Neuronal stem cell (in vitro differentiated cells): Measurements from ENCODE around the gene RPS15.

Experiments used
- DNase-seq: peaks from one replicate; pipeline ENCODE4 v3.0.0-alpha.2; 2013; ENCODE audit warnings: low spot score
- H2AFZ ChIP-seq: one replicate; pipeline ENCODE4 v1.6.1; 2013; ENCODE audit warnings: mild to moderate bottlenecking, low read length, inconsistent platforms
- H2AK5ac ChIP-seq: 2 replicates; pipeline ENCODE4 v1.6.1; 2013; ENCODE audit warnings: low read depth, mild to moderate bottlenecking, inconsistent platforms, low read length, moderate library complexity, mixed read lengths
- H2BK120ac ChIP-seq: 2 replicates; pipeline ENCODE4 v1.6.1; 2013; ENCODE audit warnings: low read depth, mild to moderate bottlenecking, inconsistent platforms, low read length, moderate library complexity, mixed read lengths
- H2BK12ac ChIP-seq: one replicate; pipeline ENCODE4 v1.6.1; 2013; ENCODE audit warnings: low read length, inconsistent platforms
- H2BK15ac ChIP-seq: 2 replicates; pipeline ENCODE4 v1.6.1; 2013; ENCODE audit warnings: mild to moderate bottlenecking, low read length, inconsistent platforms, mixed read lengths
- H2BK5ac ChIP-seq: one replicate; pipeline ENCODE4 v1.6.1; 2013; ENCODE audit warnings: inconsistent platforms, mild to moderate bottlenecking, low read length, moderate library complexity
- H3K14ac ChIP-seq: one replicate; pipeline ENCODE4 v1.6.1; 2013; ENCODE audit warnings: low read length, inconsistent platforms
- H3K18ac ChIP-seq: 2 replicates; pipeline ENCODE4 v1.6.1; 2013; ENCODE audit warnings: low read length, inconsistent platforms
- H3K23ac ChIP-seq: 2 replicates; pipeline ENCODE4 v1.6.1; 2013; ENCODE audit warnings: low read depth, mild to moderate bottlenecking, mixed read lengths, low read length, inconsistent platforms; ENCODE audit not compliant: poor library complexity
- H3K27ac ChIP-seq: replicated peaks from 3 replicates; pipeline ENCODE4 v1.5.1; 2013; ENCODE audit warnings: low read length, inconsistent platforms
- H3K27me3 ChIP-seq, 3 experiments: 2 replicates each; pipeline ENCODE4 v1.6.1; 2013; ENCODE audit warnings: low read length in 3 of 3, mild to moderate bottlenecking in 2 of 3, inconsistent platforms in 1 of 3, low read depth in 1 of 3, mixed read lengths in 1 of 3, moderate library complexity in 1 of 3; ENCODE audit not compliant: control insufficient read depth in 3 of 3, insufficient read depth in 3 of 3
- H3K36me3 ChIP-seq, 2 donors: replicated peaks in 1 of 2; 2 replicates each; pipeline ENCODE4 v1.6.1; 2013; ENCODE audit warnings: low read length in 2 of 2; ENCODE audit not compliant: control insufficient read depth in 2 of 2, insufficient read depth in 2 of 2
- H3K4ac ChIP-seq: 2 replicates; pipeline ENCODE4 v1.6.1; 2013; ENCODE audit warnings: inconsistent platforms, mild to moderate bottlenecking, low read length, moderate library complexity
- H3K4me1 ChIP-seq, 2 donors: 1 replicate in 1 of 2; 2 replicates in 1 of 2; pipeline ENCODE4 v1.6.1; 2013; ENCODE audit warnings: low read length in 2 of 2, low read depth in 1 of 2; ENCODE audit not compliant: control insufficient read depth in 2 of 2, insufficient read depth in 1 of 2
- H3K4me2 ChIP-seq: one replicate; pipeline ENCODE4 v1.6.1; 2013; ENCODE audit warnings: mild to moderate bottlenecking, low read length, inconsistent platforms; ENCODE audit not compliant: insufficient read depth, poor library complexity, severe bottlenecking
- H3K4me3 ChIP-seq, 2 donors: 2 replicates each; pipeline ENCODE4 v1.5.1; 2013; ENCODE audit warnings: low read length in 2 of 2, mild to moderate bottlenecking in 2 of 2, inconsistent platforms in 1 of 2, moderate library complexity in 1 of 2
- H3K79me1 ChIP-seq: one replicate; pipeline ENCODE4 v1.6.1; 2013; ENCODE audit warnings: low read depth, mild to moderate bottlenecking, inconsistent platforms, low read length, moderate library complexity
- H3K9ac ChIP-seq: one replicate; pipeline ENCODE4 v1.6.1; 2013; ENCODE audit warnings: mild to moderate bottlenecking, low read depth, low read length, inconsistent platforms; ENCODE audit not compliant: poor library complexity
- H3K9me3 ChIP-seq, 2 donors: replicated peaks in 1 of 2; 2 replicates each; pipeline versions ENCODE3 to v1.6.1; 2013; ENCODE audit warnings: low read length in 2 of 2, mild to moderate bottlenecking in 2 of 2, inconsistent platforms in 1 of 2, low read depth in 1 of 2, mixed read lengths in 1 of 2, moderate library complexity in 1 of 2; ENCODE audit not compliant: control insufficient read depth in 2 of 2, insufficient read depth in 1 of 2
- H4K8ac ChIP-seq: one replicate; pipeline ENCODE4 v1.6.1; 2013; ENCODE audit warnings: low read depth, mild to moderate bottlenecking, inconsistent platforms, low read length, moderate library complexity
- H4K91ac ChIP-seq: one replicate; pipeline ENCODE4 v1.6.1; 2013; ENCODE audit warnings: low read length, low read depth, mild to moderate bottlenecking, inconsistent platforms; ENCODE audit not compliant: poor library complexity
- whole genome bisulfite sequencing, 2 donors: extraction: QIAGEN DNeasy Blood & Tissue Kit; methylation state at CpG; one replicate each; pipeline ENCODE4 v1.1.7; 2013; ENCODE audit warnings: missing lambda C conversion rate in 2 of 2, mixed read lengths in 1 of 2; ENCODE audit not compliant: insufficient read length in 2 of 2, insufficient replicate concordance in 1 of 2; ENCODE audit errors: extremely low coverage in 2 of 2; 5-methylcytosine and 5-hydroxymethylcytosine counted together

RPS15 gene

DNA sequence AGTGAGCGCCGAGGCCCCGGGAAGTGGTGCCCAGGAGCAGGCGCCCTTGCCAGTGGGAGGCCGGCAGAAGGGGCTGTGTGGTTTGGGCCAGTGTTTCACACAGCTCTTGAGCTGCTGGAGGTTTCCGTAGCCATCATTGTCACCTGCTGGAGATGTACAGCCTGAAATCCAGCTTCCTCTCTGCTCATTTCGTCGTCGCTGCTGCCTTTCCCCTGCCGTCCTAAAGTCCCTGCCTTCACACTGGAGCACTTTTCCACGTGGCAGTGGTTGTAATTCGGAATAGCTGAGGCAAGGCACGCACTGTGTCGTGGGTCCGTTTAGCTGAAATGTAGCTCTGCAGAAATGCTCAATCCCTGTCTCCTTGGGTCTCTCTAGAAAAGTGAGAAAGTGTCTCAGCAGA is 17.6 kb upstream of the RPS15 start:
- H3K9me3 ChIP-seq, result no peaks in the 10 kb centered on the region
- H2BK120ac ChIP-seq, result no peak overlapping the region
- no peak overlapping the region for H3K4ac ChIP-seq
- H3K9ac ChIP-seq, result no peak overlapping the region
- H3K4me1 ChIP-seq, result peaks cover 21 to 30% of the 10 kb centered on the region in 2 donors
- no peak overlapping the region for H2BK12ac ChIP-seq
- no peak overlapping the region for H3K18ac ChIP-seq
- H3K27ac ChIP-seq, result no peak overlapping the region
- H2BK15ac ChIP-seq, result no peak overlapping the region
- H3K4me2 ChIP-seq, result no peak overlapping the region
- no CpG with 5 or more reads among the region's 15 CpGs for WGBS, 2 donors
- no peak for DNase-seq
- H4K8ac ChIP-seq, result no peak overlapping the region
- no peaks in the 10 kb centered on the region for H3K27me3 ChIP-seq
- no peak overlapping the region for H3K4me3 ChIP-seq
- no peak overlapping the region for H2BK5ac ChIP-seq
- peaks cover 48% of the 10 kb centered on the region for H3K79me1 ChIP-seq
- no peak overlapping the region for H3K23ac ChIP-seq
- no peak overlapping the region for H4K91ac ChIP-seq
- no peak overlapping the region for H3K14ac ChIP-seq
- H3K36me3 ChIP-seq, result peaks cover 48 to 86% of the 10 kb centered on the region in 2 donors
- no peak overlapping the region for H2AFZ ChIP-seq
- H2AK5ac ChIP-seq, result no peak overlapping the region

- Histone ChIP-seq H3K4ac (no peak overlapping the region), H3K4me1 (peaks cover 16 to 25% of the 10 kb centered on the region in 2 donors), H4K91ac (no peak overlapping the region), H2BK120ac (no peak overlapping the region), H2BK12ac (no peak overlapping the region), H2BK15ac (no peak overlapping the region), H3K79me1 (peaks cover 40% of the 10 kb centered on the region), H3K27me3 (no peaks in the 10 kb centered on the region), H3K36me3 (peaks cover 48 to 89% of the 10 kb centered on the region in 2 donors), H2AFZ (no peak overlapping the region), H3K14ac (no peak overlapping the region), H3K27ac (no peak overlapping the region), H3K9me3 (no peaks in the 10 kb centered on the region), H2AK5ac (no peak overlapping the region), H3K9ac (no peak overlapping the region), H3K23ac (peak overlapping the region; percentile 52), H4K8ac (no peak overlapping the region), H3K18ac (peak overlapping the region; percentile 8), H2BK5ac (no peak overlapping the region), H3K4me2 (no peak overlapping the region), H3K4me3 (peak overlapping the region in 1 of 2 donors; percentile 26)
- no CpG with 5 or more reads among the region's 37 CpGs for WGBS, 2 donors
- no peak for DNase-seq
Measured at GRCh38 chr19:1421218-1421957, 16.8 kb upstream of the RPS15 start.

GRCh38 chr19:1421958-1422305 is 16.3 kb upstream of the RPS15 start:
- no peak for DNase-seq
- Histone ChIP-seq H3K79me1 (peaks cover 37% of the 10 kb centered on the region), H4K8ac (no peak overlapping the region), H3K14ac (no peak overlapping the region), H3K9me3 (no peaks in the 10 kb centered on the region), H3K9ac (no peak overlapping the region), H2BK12ac (no peak overlapping the region), H3K4me1 (peaks cover 15 to 25% of the 10 kb centered on the region in 2 donors), H3K27me3 (no peaks in the 10 kb centered on the region), H3K36me3 (peaks cover 47 to 90% of the 10 kb centered on the region in 2 donors), H2AFZ (no peak overlapping the region), H2BK5ac (no peak overlapping the region), H3K4me2 (no peak overlapping the region), H2BK120ac (no peak overlapping the region), H3K4me3 (peak overlapping the region in 1 of 2 donors; percentile 26), H3K4ac (no peak overlapping the region), H3K18ac (no peak overlapping the region), H2AK5ac (no peak overlapping the region), H3K27ac (no peak overlapping the region), H2BK15ac (no peak overlapping the region), H4K91ac (no peak overlapping the region), H3K23ac (peak overlapping the region; percentile 52)
- WGBS, 2 donors, result no CpG with 5 or more reads among the region's 22 CpGs

DNA sequence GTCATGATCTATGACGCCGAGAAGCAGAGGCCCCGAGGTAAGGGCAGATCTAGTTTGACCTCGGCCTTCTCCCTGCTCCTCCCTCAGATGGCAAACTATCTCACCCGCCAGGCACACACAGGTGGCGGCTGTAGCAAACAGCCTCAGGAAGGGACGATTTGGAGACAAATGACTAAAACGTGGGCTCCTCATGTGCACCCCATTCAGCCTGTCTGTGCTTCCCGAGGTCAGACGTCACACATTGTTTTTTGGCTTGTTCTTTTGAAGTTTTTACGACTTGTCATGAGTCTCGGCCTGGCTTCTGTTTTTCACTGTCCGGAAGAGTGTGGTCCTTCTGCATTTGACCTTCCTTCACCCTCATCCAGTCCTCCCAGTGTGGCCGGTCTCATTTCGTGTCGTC is 15.8 kb upstream of the RPS15 start:
- no peak overlapping the region for H3K23ac ChIP-seq
- no peak overlapping the region for H3K4me3 ChIP-seq
- H2BK120ac ChIP-seq, result no peak overlapping the region
- H3K27me3 ChIP-seq, result no peaks in the 10 kb centered on the region
- no peaks in the 10 kb centered on the region for H3K9me3 ChIP-seq
- H3K4me2 ChIP-seq, result no peak overlapping the region
- H3K18ac ChIP-seq, result no peak overlapping the region
- no peak for DNase-seq
- H3K9ac ChIP-seq, result no peak overlapping the region
- peaks cover 12 to 25% of the 10 kb centered on the region in 2 donors for H3K4me1 ChIP-seq
- peaks cover 43 to 90% of the 10 kb centered on the region in 2 donors for H3K36me3 ChIP-seq
- no peak overlapping the region for H2BK12ac ChIP-seq
- H2BK5ac ChIP-seq, result no peak overlapping the region
- H4K8ac ChIP-seq, result no peak overlapping the region
- no peak overlapping the region for H2AFZ ChIP-seq
- H2BK15ac ChIP-seq, result no peak overlapping the region
- no peak overlapping the region for H3K27ac ChIP-seq
- no peak overlapping the region for H2AK5ac ChIP-seq
- H4K91ac ChIP-seq, result no peak overlapping the region
- WGBS, 2 donors, result no CpG with 5 or more reads among the region's 16 CpGs
- peaks cover 36% of the 10 kb centered on the region for H3K79me1 ChIP-seq
- no peak overlapping the region for H3K14ac ChIP-seq
- H3K4ac ChIP-seq, result no peak overlapping the region
